ENCODE data around the gene CCR3. TPM values are rescaled to one million over a fixed set of nuclear protein-coding genes. Genes with fewer than 3 reads are reported as not detected.

CCR3 gene
- polyA plus RNA-seq, 2 donors, result not detected

- no peaks in the 10 kb centered on the region for H3K27me3 ChIP-seq (ENCODE audit: control insufficient read depth in 1 of 2, insufficient read depth in 2 of 2, low read length in 2 of 2)
- H3K4me3 ChIP-seq (ENCODE audit: low read depth in 1 of 2, low read length in 2 of 2), result no peak overlapping the region
- 72 to 74% methylated on average over 5 of the region's 5 CpGs for whole genome bisulfite sequencing, 2 donors
- no peaks in the 10 kb centered on the region for H3K4me1 ChIP-seq (ENCODE audit: control insufficient read depth in 2 of 2, insufficient read depth in 2 of 2, low read length in 1 of 2)
- H3K36me3 ChIP-seq (ENCODE audit: control insufficient read depth in 2 of 2, insufficient read depth in 2 of 2, low read length in 1 of 2), result no peaks in the 10 kb centered on the region
- H3K27ac ChIP-seq (ENCODE audit: low read depth in 2 of 2, low read length in 1 of 2), result no peak overlapping the region
- H3K9me3 ChIP-seq (ENCODE audit: control insufficient read depth in 2 of 2, insufficient read depth in 1 of 2, low read depth in 1 of 2, low read length in 1 of 2), result peaks cover 0 to 2% of the 10 kb centered on the region in 2 donors
Measured at GRCh38 chr3:46236294-46237054, 5.8 kb upstream of the CCR3 start.

DNA sequence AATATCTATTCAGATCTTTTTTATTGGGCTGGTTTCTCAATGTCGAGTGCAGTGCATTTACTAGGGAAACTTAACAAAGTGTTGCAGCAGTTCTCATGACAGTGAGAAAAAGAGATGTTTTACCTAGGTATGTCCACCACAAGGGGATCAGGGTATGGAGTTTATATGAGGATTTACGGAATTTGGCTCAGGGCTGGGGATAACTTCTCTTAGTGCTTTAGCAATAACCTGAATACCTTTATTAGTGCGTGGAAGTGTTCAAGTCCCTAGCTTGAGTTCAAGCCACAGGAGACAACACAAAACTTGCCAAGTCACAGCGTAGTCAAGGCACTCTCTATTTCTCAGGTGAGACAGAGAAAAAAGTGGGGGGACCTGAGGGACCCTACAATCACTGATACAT is 3.9 kb upstream of the CCR3 start:
- Histone ChIP-seq H3K27ac (ENCODE audit: low read depth in 2 of 2, low read length in 1 of 2) (no peak overlapping the region), H3K4me1 (ENCODE audit: control insufficient read depth in 2 of 2, insufficient read depth in 2 of 2, low read length in 1 of 2) (no peaks in the 10 kb centered on the region), H3K4me3 (ENCODE audit: low read depth in 1 of 2, low read length in 2 of 2) (no peak overlapping the region), H3K9me3 (ENCODE audit: control insufficient read depth in 2 of 2, insufficient read depth in 1 of 2, low read depth in 1 of 2, low read length in 1 of 2) (peaks cover 0 to 2% of the 10 kb centered on the region in 2 donors), H3K27me3 (ENCODE audit: control insufficient read depth in 1 of 2, insufficient read depth in 2 of 2, low read length in 2 of 2) (no peaks in the 10 kb centered on the region), H3K36me3 (ENCODE audit: control insufficient read depth in 2 of 2, insufficient read depth in 2 of 2, low read length in 1 of 2) (no peaks in the 10 kb centered on the region)
- WGBS, 2 donors, result 86 to 88% methylated on average over 4 of the region's 4 CpGs

GRCh38 chr3:46239301-46239938 is 2.8 kb upstream of the CCR3 start:
- H3K27me3 ChIP-seq (ENCODE audit: control insufficient read depth in 1 of 2, insufficient read depth in 2 of 2, low read length in 2 of 2), result no peaks in the 10 kb centered on the region
- no peaks in the 10 kb centered on the region for H3K4me1 ChIP-seq (ENCODE audit: control insufficient read depth in 2 of 2, insufficient read depth in 2 of 2, low read length in 1 of 2)
- no peaks in the 10 kb centered on the region for H3K36me3 ChIP-seq (ENCODE audit: control insufficient read depth in 2 of 2, insufficient read depth in 2 of 2, low read length in 1 of 2)
- WGBS, 2 donors, result 59 to 60% methylated on average over 3 of the region's 3 CpGs
- H3K27ac ChIP-seq (ENCODE audit: low read depth in 2 of 2, low read length in 1 of 2), result no peak overlapping the region
- no peak overlapping the region for H3K4me3 ChIP-seq (ENCODE audit: low read depth in 1 of 2, low read length in 2 of 2)
- no peaks in the 10 kb centered on the region for H3K9me3 ChIP-seq (ENCODE audit: control insufficient read depth in 2 of 2, insufficient read depth in 1 of 2, low read depth in 1 of 2, low read length in 1 of 2)

DNA sequence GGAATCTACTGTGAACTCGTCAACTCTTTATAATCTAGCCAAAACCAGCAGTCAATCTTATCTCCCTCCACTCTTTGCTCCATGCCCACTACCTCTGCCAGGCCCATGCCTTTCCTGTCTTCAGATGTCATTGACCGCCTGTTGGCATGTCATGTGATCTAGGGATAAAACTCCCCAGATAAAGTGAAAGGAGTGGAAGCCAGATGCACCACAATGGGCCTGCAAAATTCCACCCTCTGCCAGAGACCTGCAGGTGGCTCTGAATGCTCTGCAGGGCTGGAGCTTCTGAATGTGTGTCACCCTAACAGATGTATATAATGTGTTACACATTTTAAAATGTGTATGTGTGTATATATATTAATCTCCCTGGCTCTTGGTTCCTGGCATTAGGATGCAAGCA is 2.3 kb upstream of the CCR3 start:
- H3K9me3 ChIP-seq (ENCODE audit: control insufficient read depth in 2 of 2, insufficient read depth in 1 of 2, low read depth in 1 of 2, low read length in 1 of 2), result no peaks in the 10 kb centered on the region
- H3K27me3 ChIP-seq (ENCODE audit: control insufficient read depth in 1 of 2, insufficient read depth in 2 of 2, low read length in 2 of 2), result no peaks in the 10 kb centered on the region
- no peaks in the 10 kb centered on the region for H3K4me1 ChIP-seq (ENCODE audit: control insufficient read depth in 2 of 2, insufficient read depth in 2 of 2, low read length in 1 of 2)
- 71 to 72% methylated on average over 2 of the region's 2 CpGs for WGBS, 2 donors
- H3K36me3 ChIP-seq (ENCODE audit: control insufficient read depth in 2 of 2, insufficient read depth in 2 of 2, low read length in 1 of 2), result no peaks in the 10 kb centered on the region
- no peak overlapping the region for H3K27ac ChIP-seq (ENCODE audit: low read depth in 2 of 2, low read length in 1 of 2)
- H3K4me3 ChIP-seq (ENCODE audit: low read depth in 1 of 2, low read length in 2 of 2), result no peak overlapping the region

- Histone ChIP-seq H3K36me3 (ENCODE audit: control insufficient read depth in 2 of 2, insufficient read depth in 2 of 2, low read length in 1 of 2) (no peaks in the 10 kb centered on the region), H3K27ac (ENCODE audit: low read depth in 2 of 2, low read length in 1 of 2) (no peak overlapping the region), H3K9me3 (ENCODE audit: control insufficient read depth in 2 of 2, insufficient read depth in 1 of 2, low read depth in 1 of 2, low read length in 1 of 2) (no peaks in the 10 kb centered on the region), H3K4me1 (ENCODE audit: control insufficient read depth in 2 of 2, insufficient read depth in 2 of 2, low read length in 1 of 2) (no peaks in the 10 kb centered on the region), H3K4me3 (ENCODE audit: low read depth in 1 of 2, low read length in 2 of 2) (no peak overlapping the region), H3K27me3 (ENCODE audit: control insufficient read depth in 1 of 2, insufficient read depth in 2 of 2, low read length in 2 of 2) (no peaks in the 10 kb centered on the region)
- 80 to 81% methylated on average over 2 of the region's 2 CpGs for WGBS, 2 donors
Measured at GRCh38 chr3:46243560-46243959, 1.3 kb downstream of the CCR3 start.

- no peak overlapping the region for H3K27ac ChIP-seq (ENCODE audit: low read depth in 2 of 2, low read length in 1 of 2)
- no peak overlapping the region for H3K4me3 ChIP-seq (ENCODE audit: low read depth in 1 of 2, low read length in 2 of 2)
- H3K27me3 ChIP-seq (ENCODE audit: control insufficient read depth in 1 of 2, insufficient read depth in 2 of 2, low read length in 2 of 2), result no peaks in the 10 kb centered on the region
- H3K9me3 ChIP-seq (ENCODE audit: control insufficient read depth in 2 of 2, insufficient read depth in 1 of 2, low read depth in 1 of 2, low read length in 1 of 2), result no peaks in the 10 kb centered on the region
- no peaks in the 10 kb centered on the region for H3K4me1 ChIP-seq (ENCODE audit: control insufficient read depth in 2 of 2, insufficient read depth in 2 of 2, low read length in 1 of 2)
- WGBS, 2 donors, result 85 to 88% methylated on average over 3 of the region's 3 CpGs
- H3K36me3 ChIP-seq (ENCODE audit: control insufficient read depth in 2 of 2, insufficient read depth in 2 of 2, low read length in 1 of 2), result no peaks in the 10 kb centered on the region
Measured at GRCh38 chr3:46245146-46245545, 2.9 kb downstream of the CCR3 start.

DNA sequence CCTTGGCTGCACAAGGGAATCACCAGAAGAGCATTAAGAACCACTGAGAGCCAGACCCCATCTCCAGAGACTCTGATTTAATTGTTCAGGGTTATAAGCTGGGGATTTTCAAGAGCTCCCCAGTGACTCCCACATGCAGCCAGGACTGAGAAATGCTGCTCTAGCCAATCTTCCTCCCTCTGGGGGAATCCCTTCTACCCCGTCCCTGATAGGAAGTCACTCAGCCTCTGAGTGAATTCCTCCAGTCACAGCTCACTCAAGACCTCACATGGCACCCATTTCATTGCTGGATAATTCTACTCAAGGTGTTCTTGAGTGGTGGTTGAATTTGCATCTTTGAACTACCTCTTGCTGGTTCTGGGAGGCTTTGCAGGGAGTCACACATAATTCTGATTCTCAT is 10.7 kb downstream of the CCR3 start:
- H3K4me3 ChIP-seq (ENCODE audit: low read depth in 1 of 2, low read length in 2 of 2), result no peak overlapping the region
- H3K27ac ChIP-seq (ENCODE audit: low read depth in 2 of 2, low read length in 1 of 2), result no peak overlapping the region
- H3K36me3 ChIP-seq (ENCODE audit: control insufficient read depth in 2 of 2, insufficient read depth in 2 of 2, low read length in 1 of 2), result no peaks in the 10 kb centered on the region
- no peaks in the 10 kb centered on the region for H3K4me1 ChIP-seq (ENCODE audit: control insufficient read depth in 2 of 2, insufficient read depth in 2 of 2, low read length in 1 of 2)
- WGBS, 2 donors, result 54 to 69% methylated on average over 1 of the region's 1 CpG
- no peaks in the 10 kb centered on the region for H3K9me3 ChIP-seq (ENCODE audit: control insufficient read depth in 2 of 2, insufficient read depth in 1 of 2, low read depth in 1 of 2, low read length in 1 of 2)
- H3K27me3 ChIP-seq (ENCODE audit: control insufficient read depth in 1 of 2, insufficient read depth in 2 of 2, low read length in 2 of 2), result no peaks in the 10 kb centered on the region

DNA sequence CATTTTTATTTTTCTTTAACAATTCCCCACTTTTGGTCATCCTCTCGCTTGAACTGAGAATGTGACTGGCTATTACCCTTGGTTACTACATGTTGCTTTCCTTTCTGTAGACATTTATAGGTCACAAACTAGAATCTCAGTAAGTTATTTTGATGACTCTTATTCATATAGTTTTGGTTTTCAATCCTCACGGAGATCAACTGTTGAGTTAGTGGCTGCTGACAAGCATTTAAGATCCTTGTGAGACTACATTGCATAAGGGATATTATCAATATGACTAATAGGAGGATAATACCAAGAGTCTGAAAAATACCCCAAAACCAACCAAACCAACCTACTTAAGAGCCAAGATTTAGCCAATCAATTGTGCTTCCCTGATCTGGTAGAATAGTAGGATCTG is 16.3 kb downstream of the CCR3 start:
- Histone ChIP-seq H3K4me1 (ENCODE audit: control insufficient read depth in 2 of 2, insufficient read depth in 2 of 2, low read length in 1 of 2) (no peaks in the 10 kb centered on the region), H3K27me3 (ENCODE audit: control insufficient read depth in 1 of 2, insufficient read depth in 2 of 2, low read length in 2 of 2) (no peaks in the 10 kb centered on the region), H3K36me3 (ENCODE audit: control insufficient read depth in 2 of 2, insufficient read depth in 2 of 2, low read length in 1 of 2) (no peaks in the 10 kb centered on the region), H3K4me3 (ENCODE audit: low read depth in 1 of 2, low read length in 2 of 2) (no peak overlapping the region), H3K9me3 (ENCODE audit: control insufficient read depth in 2 of 2, insufficient read depth in 1 of 2, low read depth in 1 of 2, low read length in 1 of 2) (no peaks in the 10 kb centered on the region), H3K27ac (ENCODE audit: low read depth in 2 of 2, low read length in 1 of 2) (no peak overlapping the region)
- WGBS, 2 donors, result 84 to 91% methylated on average over 2 of the region's 2 CpGs

DNA sequence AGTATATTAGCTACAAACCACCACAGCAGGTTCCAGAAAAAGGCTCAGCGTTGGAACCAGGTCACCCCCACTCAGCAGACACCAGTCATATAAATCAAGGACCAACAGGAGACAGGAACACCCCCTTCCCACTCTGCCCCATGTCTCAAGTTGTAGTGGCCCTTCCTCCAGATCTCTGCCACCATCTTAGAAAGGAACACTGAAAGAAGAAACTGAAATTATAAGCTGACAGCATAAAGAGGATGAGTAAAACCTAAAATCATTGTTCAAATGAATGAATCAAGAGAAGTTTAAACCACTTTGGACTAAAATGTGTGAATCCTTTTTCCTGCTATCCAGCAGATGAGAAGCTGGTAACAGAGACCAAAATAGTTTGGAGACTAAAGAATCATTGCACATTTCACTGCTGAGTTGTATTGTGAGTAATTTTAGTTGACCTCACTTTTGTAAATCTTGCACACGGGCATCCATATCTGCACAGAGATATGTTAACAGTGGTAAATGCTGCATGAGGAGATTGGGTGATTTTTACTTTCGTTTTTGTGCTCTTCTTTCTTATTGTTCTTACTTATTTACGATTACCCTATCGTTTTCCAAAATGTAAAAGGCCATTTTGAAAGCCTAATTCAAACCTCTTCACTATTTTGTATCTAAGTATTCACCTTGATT is 19.8 kb downstream of the CCR3 start:
- Histone ChIP-seq H3K27ac (ENCODE audit: low read depth in 2 of 2, low read length in 1 of 2) (no peak overlapping the region), H3K27me3 (ENCODE audit: control insufficient read depth in 1 of 2, insufficient read depth in 2 of 2, low read length in 2 of 2) (no peaks in the 10 kb centered on the region), H3K4me1 (ENCODE audit: control insufficient read depth in 2 of 2, insufficient read depth in 2 of 2, low read length in 1 of 2) (no peaks in the 10 kb centered on the region), H3K4me3 (ENCODE audit: low read depth in 1 of 2, low read length in 2 of 2) (no peak overlapping the region), H3K9me3 (ENCODE audit: control insufficient read depth in 2 of 2, insufficient read depth in 1 of 2, low read depth in 1 of 2, low read length in 1 of 2) (no peaks in the 10 kb centered on the region), H3K36me3 (ENCODE audit: control insufficient read depth in 2 of 2, insufficient read depth in 2 of 2, low read length in 1 of 2) (no peaks in the 10 kb centered on the region)
- WGBS, 2 donors, result 63 to 76% methylated on average over 5 of the region's 5 CpGs
